Activated CD4-positive, CD25-positive, alpha-beta regulatory T cell (primary cell): ENCODE measurements around the gene LEKR1.
"Not testable (repeated sequence)": the region's sequence is repeated elsewhere in the genome, so short reads cannot be mapped to it uniquely, and the experiment has no call there.

Experiments used
- DNase-seq, 4 experiments: peaks; one replicate each; lab custom pipeline; 2025; lab: John Stamatoyannopoulos, UW

The LEKR1 gene

GRCh38 chr3:156906275-156906674 lies 80.1 kb downstream of the LEKR1 start:
- no peak for DNase-seq

GRCh38 chr3:156908398-156908797 lies 82.2 kb downstream of the LEKR1 start:
- no peak for DNase-seq

GRCh38 chr3:156910022-156910421 lies 83.9 kb downstream of the LEKR1 start:
- no peak for DNase-seq

- DNase-seq: not testable (repeated sequence)
These were observed 84.7 kb downstream of the LEKR1 start for GRCh38 chr3:156910831-156911230.

- DNase-seq: not testable (repeated sequence)
These were observed 88.1 kb downstream of the LEKR1 start for GRCh38 chr3:156914300-156914699.

GRCh38 chr3:156915372-156915771 lies 89.2 kb downstream of the LEKR1 start:
- DNase-seq: no peak

- no peak for DNase-seq
These were observed 92.6 kb downstream of the LEKR1 start for GRCh38 chr3:156918746-156919145.

- DNase-seq: no peak
These were observed 93.7 kb downstream of the LEKR1 start for GRCh38 chr3:156919818-156920217.

- DNase-seq: no peak
These were observed 94.2 kb downstream of the LEKR1 start for GRCh38 chr3:156920399-156920798.

GRCh38 chr3:156923349-156923748 lies 97.2 kb downstream of the LEKR1 start:
- no peak for DNase-seq

- no peak for DNase-seq
These were observed 112.6 kb downstream of the LEKR1 start for GRCh38 chr3:156938724-156939123.

GRCh38 chr3:156939315-156939714 lies 113.2 kb downstream of the LEKR1 start:
- no peak for DNase-seq

- no peak for DNase-seq
These were observed 115.2 kb downstream of the LEKR1 start for GRCh38 chr3:156941311-156941710.

GRCh38 chr3:156948402-156949210 lies 122.5 kb downstream of the LEKR1 start:
- no peak for DNase-seq

- DNase-seq: no peak
These were observed 125.9 kb downstream of the LEKR1 start for GRCh38 chr3:156952011-156952410.

GRCh38 chr3:156957715-156958114 lies 131.6 kb downstream of the LEKR1 start:
- no peak for DNase-seq

GRCh38 chr3:156963096-156963495 lies 136.9 kb downstream of the LEKR1 start:
- DNase-seq: no peak

GRCh38 chr3:156964577-156964976 lies 138.4 kb downstream of the LEKR1 start:
- DNase-seq: no peak

GRCh38 chr3:156966349-156966748 lies 140.2 kb downstream of the LEKR1 start:
- DNase-seq: not testable (repeated sequence)

GRCh38 chr3:156973954-156974353 lies 147.8 kb downstream of the LEKR1 start:
- no peak for DNase-seq

- DNase-seq: no peak
These were observed 148.8 kb downstream of the LEKR1 start for GRCh38 chr3:156974931-156975330.

- DNase-seq: no peak
These were observed 149.6 kb downstream of the LEKR1 start for GRCh38 chr3:156975721-156976120.

- no peak for DNase-seq
These were observed 150.8 kb downstream of the LEKR1 start for GRCh38 chr3:156976933-156977332.

- no peak for DNase-seq
These were observed 152.4 kb downstream of the LEKR1 start for GRCh38 chr3:156978481-156978961.
